RWPE2 (cell line): Measurements from ENCODE around the gene UBE4B.

Source experiments
- ATAC-seq: fragments of 200-7000 bp; cut with Tn5 transposase; 3 replicates; pipeline ENCODE4 v1.9.1; 2021; ENCODE audit warnings: low read depth
- DNase-seq: peaks from one replicate; pipeline ENCODE4 v3.0.0-alpha.2; 2020; ENCODE audit warnings: low spot score
- H3K27ac ChIP-seq: fragments of 450-650 bp; 2 replicates; pipeline ENCODE4 v1.5.1; 2017; ENCODE audit warnings: mild to moderate bottlenecking; ENCODE audit not compliant: poor library complexity, severe bottlenecking
- H3K27me3 ChIP-seq: fragments of 250-450 bp; sonication (Bioruptor Pico); 2 replicates; pipeline ENCODE4 v1.5.1; 2021; ENCODE audit warnings: mild to moderate bottlenecking, moderate library complexity; ENCODE audit not compliant: insufficient read depth, poor library complexity, severe bottlenecking
- H3K36me3 ChIP-seq: fragments of 250-450 bp; sonication (Bioruptor Pico); 2 replicates; pipeline ENCODE4 v1.5.1; 2020; ENCODE audit warnings: low read depth, mild to moderate bottlenecking, moderate library complexity
- H3K4me1 ChIP-seq: fragments of 250-450 bp; sonication (Bioruptor Pico); 2 replicates; pipeline ENCODE4 v1.5.1; 2021; ENCODE audit warnings: mild to moderate bottlenecking, moderate library complexity; ENCODE audit not compliant: insufficient read depth, poor library complexity, severe bottlenecking
- H3K4me3 ChIP-seq: fragments of 250-450 bp; sonication (Bioruptor Pico); 2 replicates; pipeline ENCODE4 v1.5.1; 2021; ENCODE audit warnings: mild to moderate bottlenecking, moderate library complexity; ENCODE audit not compliant: severe bottlenecking
- H3K9me3 ChIP-seq: fragments of 250-450 bp; sonication (Bioruptor Pico); 2 replicates; pipeline ENCODE4 v1.5.1; 2021; ENCODE audit warnings: mild to moderate bottlenecking, moderate library complexity; ENCODE audit not compliant: severe bottlenecking
- TF ChIP-seq, protein P1 (sequence below): fragments of 450-650 bp; IDR thresholded peaks from one replicate; pipeline ENCODE4 v1.5.1; 2017; ENCODE audit warnings: mild to moderate bottlenecking, moderate library complexity; ENCODE audit not compliant: poor library complexity, severe bottlenecking

Gene UBE4B

GRCh38 chr1:10056599-10056987, 23.8 kb downstream of the UBE4B start:
- H3K4me1 ChIP-seq, result peaks cover 10% of the 10 kb centered on the region
- H3K9me3 ChIP-seq, result no peaks in the 10 kb centered on the region
- H3K27ac ChIP-seq, result peak overlapping the region; percentile 17
- no peak for DNase-seq
- no peak for ATAC-seq
- TF ChIP-seq, protein P1, sequence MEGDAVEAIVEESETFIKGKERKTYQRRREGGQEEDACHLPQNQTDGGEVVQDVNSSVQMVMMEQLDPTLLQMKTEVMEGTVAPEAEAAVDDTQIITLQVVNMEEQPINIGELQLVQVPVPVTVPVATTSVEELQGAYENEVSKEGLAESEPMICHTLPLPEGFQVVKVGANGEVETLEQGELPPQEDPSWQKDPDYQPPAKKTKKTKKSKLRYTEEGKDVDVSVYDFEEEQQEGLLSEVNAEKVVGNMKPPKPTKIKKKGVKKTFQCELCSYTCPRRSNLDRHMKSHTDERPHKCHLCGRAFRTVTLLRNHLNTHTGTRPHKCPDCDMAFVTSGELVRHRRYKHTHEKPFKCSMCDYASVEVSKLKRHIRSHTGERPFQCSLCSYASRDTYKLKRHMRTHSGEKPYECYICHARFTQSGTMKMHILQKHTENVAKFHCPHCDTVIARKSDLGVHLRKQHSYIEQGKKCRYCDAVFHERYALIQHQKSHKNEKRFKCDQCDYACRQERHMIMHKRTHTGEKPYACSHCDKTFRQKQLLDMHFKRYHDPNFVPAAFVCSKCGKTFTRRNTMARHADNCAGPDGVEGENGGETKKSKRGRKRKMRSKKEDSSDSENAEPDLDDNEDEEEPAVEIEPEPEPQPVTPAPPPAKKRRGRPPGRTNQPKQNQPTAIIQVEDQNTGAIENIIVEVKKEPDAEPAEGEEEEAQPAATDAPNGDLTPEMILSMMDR, result no peak
- H3K27me3 ChIP-seq, result no peaks in the 10 kb centered on the region
- no peak overlapping the region for H3K4me3 ChIP-seq
- no peaks in the 10 kb centered on the region for H3K36me3 ChIP-seq

GRCh38 chr1:10057343-10057742, 24.6 kb downstream of the UBE4B start:
- DNase-seq (no peak), ATAC-seq (no peak)
- Histone ChIP-seq H3K9me3 (no peaks in the 10 kb centered on the region), H3K27me3 (no peaks in the 10 kb centered on the region), H3K36me3 (no peaks in the 10 kb centered on the region), H3K4me3 (no peak overlapping the region), H3K27ac (peak overlapping the region; percentile 9), H3K4me1 (peaks cover 10% of the 10 kb centered on the region)
- TF ChIP-seq, protein P1, result no peak

DNA sequence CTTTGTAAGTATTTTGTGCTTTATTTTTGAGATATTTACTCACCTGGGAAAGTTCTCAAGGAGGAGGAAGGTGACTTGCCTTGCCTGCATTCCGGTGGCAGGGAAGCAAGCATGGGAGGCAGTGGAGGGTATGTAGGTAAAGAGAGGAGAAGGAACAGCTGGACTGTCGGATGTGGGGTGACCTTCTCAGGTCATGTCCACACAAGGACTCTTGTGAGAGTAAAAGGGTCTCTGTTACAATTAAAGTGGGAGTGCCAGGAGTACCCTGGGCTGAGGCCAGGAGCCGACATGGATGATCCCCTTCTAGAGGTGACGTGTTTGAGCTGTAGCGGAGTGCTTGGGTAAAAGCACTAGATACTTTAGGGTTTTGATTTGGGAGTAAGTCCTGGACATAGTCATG, 25.0 kb downstream of the UBE4B start:
- no peaks in the 10 kb centered on the region for H3K9me3 ChIP-seq
- TF ChIP-seq, protein P1, result no peak
- no peaks in the 10 kb centered on the region for H3K36me3 ChIP-seq
- ATAC-seq (no peak), DNase-seq (no peak)
- no peaks in the 10 kb centered on the region for H3K27me3 ChIP-seq
- H3K4me3 ChIP-seq, result no peak overlapping the region
- peaks cover 10% of the 10 kb centered on the region for H3K4me1 ChIP-seq
- H3K27ac ChIP-seq, result peak overlapping the region; percentile 9

- no peak overlapping the region for H3K4me3 ChIP-seq
- TF ChIP-seq, protein P1, result no peak
- no peak overlapping the region for H3K27ac ChIP-seq
- H3K27me3 ChIP-seq, result no peaks in the 10 kb centered on the region
- H3K9me3 ChIP-seq, result no peaks in the 10 kb centered on the region
- H3K4me1 ChIP-seq, result peaks cover 14% of the 10 kb centered on the region
- no peaks in the 10 kb centered on the region for H3K36me3 ChIP-seq
- ATAC-seq, result no peak
- DNase-seq, result no peak
Measured at GRCh38 chr1:10059342-10059718, 26.6 kb downstream of the UBE4B start.

DNA sequence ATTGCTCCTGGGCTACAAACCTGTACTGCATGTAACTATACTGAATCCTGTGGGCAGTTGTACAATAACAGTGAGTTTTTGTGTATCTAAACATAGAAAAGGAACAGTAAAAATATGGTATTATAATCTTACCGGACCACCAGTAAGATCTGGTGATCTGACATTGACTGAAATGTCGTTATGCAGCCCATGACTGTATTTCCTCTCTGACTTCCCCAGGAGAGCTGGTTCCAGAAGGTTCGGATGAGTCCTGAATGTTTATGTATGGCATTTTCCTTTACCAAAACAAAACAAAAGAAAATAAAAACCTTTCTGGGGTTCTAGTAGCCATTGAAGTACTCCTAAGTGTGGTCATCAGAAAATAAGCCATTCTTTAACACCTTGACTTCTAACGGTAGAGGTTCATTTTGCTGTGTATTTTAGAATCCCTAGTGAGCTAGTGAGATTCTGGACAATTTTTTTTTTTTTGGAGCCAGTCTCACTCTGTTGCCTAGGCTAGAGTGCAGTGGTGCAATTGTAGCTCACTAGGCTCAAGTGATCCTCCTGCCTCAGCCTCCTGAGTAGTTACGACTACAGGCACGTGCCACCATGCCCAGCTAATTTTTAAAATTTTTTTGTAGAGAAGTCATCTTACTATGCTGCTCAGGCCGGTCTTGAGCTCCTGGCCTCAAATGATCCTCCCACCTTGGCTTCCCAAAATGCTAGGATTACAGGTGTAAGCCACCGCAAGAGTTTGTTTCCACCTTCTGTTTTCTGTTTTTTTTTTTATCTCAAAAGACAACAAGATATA, 27.7 kb downstream of the UBE4B start:
- ATAC-seq (no peak), DNase-seq (no peak)
- no peaks in the 10 kb centered on the region for H3K27me3 ChIP-seq
- no peaks in the 10 kb centered on the region for H3K36me3 ChIP-seq
- H3K4me1 ChIP-seq, result peaks cover 12% of the 10 kb centered on the region
- H3K9me3 ChIP-seq, result no peaks in the 10 kb centered on the region
- TF ChIP-seq, protein P1, result no peak
- no peak overlapping the region for H3K27ac ChIP-seq
- no peak overlapping the region for H3K4me3 ChIP-seq
